Activated CD4-positive, alpha-beta T cell treated with anti-CD3 and anti-CD28 coated beads, Interleukin-2, amount 50 U/mL, for 24 hours (primary cell): ENCODE results near the gene MIEN1.
"Not testable (repeated sequence)": the region's sequence is repeated elsewhere in the genome, so short reads cannot be mapped to it uniquely, and the experiment has no call there.

Experiments
- DNase-seq, 2 donors: peaks; one replicate each; pipeline ENCODE4 v3.0.0-alpha.2; 2020; ENCODE audit warnings: low read depth in 1 of 2, low spot score in 1 of 2

The MIEN1 gene

GRCh38 chr17:39719563-39720355 lies 10.6 kb downstream of the MIEN1 start:
- no peak for DNase-seq

- DNase-seq = no peak
These were observed 12.7 kb downstream of the MIEN1 start for GRCh38 chr17:39717660-39718059.

GRCh38 chr17:39716879-39717536 lies 13.3 kb downstream of the MIEN1 start:
- DNase-seq = no peak

- no peak for DNase-seq
These were observed 14.1 kb downstream of the MIEN1 start for GRCh38 chr17:39716073-39716818.

GRCh38 chr17:39715375-39716072 lies 14.8 kb downstream of the MIEN1 start:
- no peak for DNase-seq

- no peak for DNase-seq
These were observed 16.1 kb downstream of the MIEN1 start for GRCh38 chr17:39714234-39714633.

GRCh38 chr17:39711851-39712250 lies 18.5 kb downstream of the MIEN1 start:
- DNase-seq = no peak

- DNase-seq = not testable (repeated sequence)
These were observed 19.3 kb downstream of the MIEN1 start for GRCh38 chr17:39711071-39711470.

GRCh38 chr17:39709998-39710964 lies 20.1 kb downstream of the MIEN1 start:
- DNase-seq = no peak

GRCh38 chr17:39709319-39709997 lies 20.9 kb downstream of the MIEN1 start:
- no peak for DNase-seq

- no peak for DNase-seq
These were observed 23.4 kb downstream of the MIEN1 start for GRCh38 chr17:39706921-39707337.

- DNase-seq = no peak
These were observed 23.9 kb downstream of the MIEN1 start for GRCh38 chr17:39706383-39706782.

GRCh38 chr17:39705786-39706348 lies 24.5 kb downstream of the MIEN1 start:
- no peak for DNase-seq

- no peak for DNase-seq
These were observed 25.3 kb downstream of the MIEN1 start for GRCh38 chr17:39704821-39705551.

GRCh38 chr17:39703913-39704312 lies 26.4 kb downstream of the MIEN1 start:
- DNase-seq = no peak

GRCh38 chr17:39702901-39703893 lies 27.1 kb downstream of the MIEN1 start:
- DNase-seq = no peak

- DNase-seq = no peak
These were observed 28.4 kb downstream of the MIEN1 start for GRCh38 chr17:39701784-39702422.
